PC-3 (cell line): Measurements from ENCODE around the gene PLEKHN1.

Source experiments
- EZH2 ChIP-seq: fragments of 300-600 bp; sonication (generic); IDR thresholded peaks from one replicate; pipeline ENCODE4 v1.6.1; 2017; ENCODE audit warnings: antibody characterized with exemption, mild to moderate bottlenecking, low read length; ENCODE audit not compliant: unreplicated experiment
- TF ChIP-seq, protein P1 (sequence below): fragments of 300-600 bp; sonication (generic); conservative IDR thresholded peaks from 2 replicates; pipeline ENCODE4 v1.5.1; 2017; ENCODE audit warnings: antibody characterized with exemption, low read depth, mild to moderate bottlenecking, low read length

DNA sequence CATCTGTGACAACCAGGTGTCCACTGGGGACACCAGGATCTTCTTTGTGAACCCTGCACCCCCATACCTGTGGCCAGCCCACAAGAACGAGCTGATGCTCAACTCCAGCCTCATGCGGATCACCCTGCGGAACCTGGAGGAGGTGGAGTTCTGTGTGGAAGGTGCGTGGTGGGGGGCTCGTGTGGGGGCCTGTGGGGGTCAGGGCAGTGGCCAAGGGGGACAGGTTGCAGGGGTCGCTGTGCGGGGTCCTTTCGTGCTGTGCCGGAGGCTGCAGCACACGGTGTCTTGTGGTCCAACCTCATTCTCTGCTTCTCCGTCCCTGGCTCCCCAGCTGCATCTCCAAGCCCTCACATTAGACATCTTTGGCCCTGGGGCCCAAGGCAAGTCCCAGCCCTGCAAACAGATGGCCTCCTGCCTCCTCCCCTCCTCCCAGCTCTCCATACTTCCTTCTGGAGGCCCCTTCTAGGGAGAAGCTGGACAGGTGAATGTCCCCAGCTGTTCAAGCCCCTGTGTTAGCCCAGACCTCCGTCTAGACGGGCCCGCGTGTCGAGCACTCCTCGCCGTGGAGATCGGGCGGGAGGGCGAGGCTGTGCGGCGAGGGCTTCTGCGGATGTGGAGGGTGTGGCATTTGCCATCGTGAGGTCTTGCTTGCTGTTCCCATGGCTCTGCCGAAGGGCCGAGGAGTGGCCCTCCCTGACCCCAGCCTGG, 56.2 kb downstream of the PLEKHN1 start:
- TF ChIP-seq, protein P1, sequence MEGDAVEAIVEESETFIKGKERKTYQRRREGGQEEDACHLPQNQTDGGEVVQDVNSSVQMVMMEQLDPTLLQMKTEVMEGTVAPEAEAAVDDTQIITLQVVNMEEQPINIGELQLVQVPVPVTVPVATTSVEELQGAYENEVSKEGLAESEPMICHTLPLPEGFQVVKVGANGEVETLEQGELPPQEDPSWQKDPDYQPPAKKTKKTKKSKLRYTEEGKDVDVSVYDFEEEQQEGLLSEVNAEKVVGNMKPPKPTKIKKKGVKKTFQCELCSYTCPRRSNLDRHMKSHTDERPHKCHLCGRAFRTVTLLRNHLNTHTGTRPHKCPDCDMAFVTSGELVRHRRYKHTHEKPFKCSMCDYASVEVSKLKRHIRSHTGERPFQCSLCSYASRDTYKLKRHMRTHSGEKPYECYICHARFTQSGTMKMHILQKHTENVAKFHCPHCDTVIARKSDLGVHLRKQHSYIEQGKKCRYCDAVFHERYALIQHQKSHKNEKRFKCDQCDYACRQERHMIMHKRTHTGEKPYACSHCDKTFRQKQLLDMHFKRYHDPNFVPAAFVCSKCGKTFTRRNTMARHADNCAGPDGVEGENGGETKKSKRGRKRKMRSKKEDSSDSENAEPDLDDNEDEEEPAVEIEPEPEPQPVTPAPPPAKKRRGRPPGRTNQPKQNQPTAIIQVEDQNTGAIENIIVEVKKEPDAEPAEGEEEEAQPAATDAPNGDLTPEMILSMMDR = no peak
- TF ChIP-seq EZH2 = no peak
